GM12875 (cell line): ENCODE results near the gene ZBTB7C.

ENCODE experiments used
- H3K4me3 ChIP-seq: one replicate; pipeline ENCODE4 v1.5.1; 2011; ENCODE audit warnings: low read depth, low read length, control low read depth
- CTCF ChIP-seq: IDR thresholded peaks from 2 replicates; pipeline ENCODE4 v1.5.1; 2011; ENCODE audit warnings: low read depth, mild to moderate bottlenecking, control low read depth, inconsistent platforms, low read length, moderate library complexity, borderline replicate concordance; ENCODE audit not compliant: insufficient read depth

ZBTB7C gene

GRCh38 chr18:48186131-48186766, 222.9 kb downstream of the ZBTB7C start:
- H3K4me3 ChIP-seq: no peak overlapping the region
- no peak for TF ChIP-seq CTCF

GRCh38 chr18:48184118-48184517, 225.1 kb downstream of the ZBTB7C start:
- H3K4me3 ChIP-seq: no peak overlapping the region
- TF ChIP-seq CTCF: no peak

- TF ChIP-seq CTCF: no peak
- H3K4me3 ChIP-seq: no peak overlapping the region
These were observed 225.6 kb downstream of the ZBTB7C start for GRCh38 chr18:48183613-48184012.

- no peak for TF ChIP-seq CTCF
- no peak overlapping the region for H3K4me3 ChIP-seq
These were observed 226.4 kb downstream of the ZBTB7C start for GRCh38 chr18:48182779-48183178.

- H3K4me3 ChIP-seq: no peak overlapping the region
These were observed 227.3 kb downstream of the ZBTB7C start for GRCh38 chr18:48181857-48182256.

GRCh38 chr18:48181087-48181823, 227.9 kb downstream of the ZBTB7C start:
- no peak for TF ChIP-seq CTCF

More at GRCh38 chr18:48181857-48182256, 227.3 kb downstream of the ZBTB7C start:
- TF ChIP-seq CTCF: no peak

GRCh38 chr18:48179666-48180065, 229.5 kb downstream of the ZBTB7C start:
- no peak overlapping the region for H3K4me3 ChIP-seq
- TF ChIP-seq CTCF: no peak

More at GRCh38 chr18:48181087-48181823, 227.9 kb downstream of the ZBTB7C start:
- H3K4me3 ChIP-seq: no peak overlapping the region
